ENCODE data around the gene IER5L.

The IER5L gene

GRCh38 chr9:129177791-129178567, at the start of gene IER5L:
IER5L (minus strand) TSS chr9:129178261; CDS start chr9:129178052, 209 bp downstream.
- DNase-seq: peak; percentile 95

GRCh38 chr9:129227843-129228189, 49.8 kb upstream of the IER5L start:
- DNase-seq: no peak

GRCh38 chr9:129225815-129226214, 47.8 kb upstream of the IER5L start:
- peak; percentile 60 for DNase-seq

- no peak for DNase-seq
Measured at GRCh38 chr9:129225490-129225778, 47.4 kb upstream of the IER5L start.

GRCh38 chr9:129224618-129225489, 46.8 kb upstream of the IER5L start:
- DNase-seq: no peak

GRCh38 chr9:129223551-129224208, 45.6 kb upstream of the IER5L start:
- no peak for DNase-seq

GRCh38 chr9:129222819-129223218, 44.8 kb upstream of the IER5L start:
- no peak for DNase-seq

- no peak for DNase-seq
Measured at GRCh38 chr9:129221979-129222635, 44.0 kb upstream of the IER5L start.

GRCh38 chr9:129221233-129221632, 43.2 kb upstream of the IER5L start:
- DNase-seq: no peak

GRCh38 chr9:129220771-129221170, 42.7 kb upstream of the IER5L start:
- DNase-seq: no peak

GRCh38 chr9:129218918-129219317, 40.9 kb upstream of the IER5L start:
- DNase-seq: no peak

GRCh38 chr9:129218272-129218625, 40.2 kb upstream of the IER5L start:
- no peak for DNase-seq

- no peak for DNase-seq
Measured at GRCh38 chr9:129213551-129213950, 35.5 kb upstream of the IER5L start.

GRCh38 chr9:129211686-129212085, 33.6 kb upstream of the IER5L start:
- DNase-seq: no peak

GRCh38 chr9:129210125-129210524, 32.1 kb upstream of the IER5L start:
- DNase-seq: no peak

GRCh38 chr9:129209580-129209979, 31.5 kb upstream of the IER5L start:
- DNase-seq: no peak

- DNase-seq: no peak
Measured at GRCh38 chr9:129209109-129209508, 31.0 kb upstream of the IER5L start.

- peak; percentile 75 for DNase-seq
Measured at GRCh38 chr9:129208207-129209032, 30.4 kb upstream of the IER5L start.

GRCh38 chr9:129206905-129207304, 28.8 kb upstream of the IER5L start:
- no peak for DNase-seq

GRCh38 chr9:129206401-129206800, 28.3 kb upstream of the IER5L start:
- no peak for DNase-seq

GRCh38 chr9:129204840-129205239, 26.8 kb upstream of the IER5L start:
- no peak for DNase-seq

GRCh38 chr9:129203556-129203909, 25.5 kb upstream of the IER5L start:
- no peak for DNase-seq

Measured in stimulated activated CD4-positive, alpha-beta T cell treated with anti-CD3 and anti-CD28 coated beads, Interleukin-15, amount 100 ng/mL, for 24 hours (primary cell).